GF-D8 (cell line): ENCODE results near the gene JPH4.
A peak's percentile ranks its signal among the peaks of the same experiment; 100 is the strongest.

Experiments used
- DNase-seq: peaks from one replicate; lab custom pipeline; 2025; lab: John Stamatoyannopoulos, UW

The JPH4 gene

DNA sequence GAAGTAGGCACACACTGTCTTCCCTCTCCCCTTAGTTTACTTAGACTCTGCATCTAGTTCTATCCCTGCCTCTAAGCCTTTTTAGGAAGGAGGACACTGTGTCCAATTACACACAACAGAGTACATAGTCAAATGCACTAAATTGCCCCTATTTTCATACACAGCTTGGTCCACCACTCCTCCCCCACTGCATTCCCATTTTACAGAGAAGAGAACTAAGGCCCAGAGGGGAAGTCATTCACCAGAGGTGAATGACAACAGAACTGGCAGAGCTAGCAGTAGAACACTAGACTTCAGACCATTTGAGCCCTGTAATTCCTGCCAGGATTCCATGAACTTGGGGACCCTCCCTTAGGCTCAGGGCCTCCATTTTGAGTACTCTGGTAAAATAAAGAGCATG is 1.1 kb upstream of the JPH4 start:
- no peak for DNase-seq

DNA sequence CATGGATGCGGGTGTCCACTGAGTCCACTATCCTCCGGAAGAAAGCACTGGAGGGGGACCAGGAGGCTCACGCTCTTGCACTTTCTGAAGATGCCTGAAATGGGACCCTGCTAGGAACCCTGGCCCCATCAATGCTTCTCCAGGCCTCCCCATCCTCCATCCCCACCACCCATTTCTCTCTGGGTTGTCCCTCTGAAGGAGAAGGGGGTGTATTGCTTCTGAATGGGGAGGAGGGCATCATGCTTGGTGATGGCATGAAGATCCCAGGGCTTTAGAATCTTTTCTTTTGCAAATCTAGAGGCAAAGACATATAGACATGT is 681 bp upstream of the JPH4 start:
- no peak for DNase-seq

DNA sequence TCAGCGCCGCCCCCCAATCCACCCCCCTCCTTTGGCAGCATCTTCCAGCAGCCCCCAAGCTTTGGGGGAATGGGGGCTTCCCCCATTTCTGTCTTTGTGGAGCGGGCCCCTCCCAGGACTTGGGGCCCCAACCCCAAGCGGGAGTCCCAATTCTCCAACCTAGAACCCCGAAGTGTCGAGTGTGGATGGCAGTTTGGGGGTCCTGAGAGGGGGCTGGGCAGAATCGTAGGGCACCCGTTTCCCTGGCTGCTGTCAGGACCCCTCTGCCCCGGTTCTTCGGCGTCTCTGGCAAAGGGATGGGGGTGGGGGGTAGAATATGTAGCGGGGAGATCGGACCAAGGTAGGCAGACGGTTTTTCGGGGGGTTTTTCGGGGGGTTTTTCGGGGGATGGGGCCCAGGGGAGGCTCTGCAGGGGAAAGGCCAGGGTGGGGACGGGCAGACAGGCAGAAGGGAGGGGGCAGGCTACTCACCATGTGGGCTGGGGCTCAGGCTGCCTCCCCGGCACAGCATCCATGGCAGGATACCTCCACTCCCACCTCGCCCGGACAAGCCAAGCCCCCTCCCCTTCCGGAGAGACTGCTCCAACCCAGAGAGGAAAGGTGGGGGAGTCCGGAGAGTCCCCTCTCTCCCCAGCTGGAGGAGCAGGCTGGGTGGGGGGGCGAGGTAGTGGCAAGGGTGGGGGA is 739 bp downstream of the JPH4 start:
- no peak for DNase-seq

DNA sequence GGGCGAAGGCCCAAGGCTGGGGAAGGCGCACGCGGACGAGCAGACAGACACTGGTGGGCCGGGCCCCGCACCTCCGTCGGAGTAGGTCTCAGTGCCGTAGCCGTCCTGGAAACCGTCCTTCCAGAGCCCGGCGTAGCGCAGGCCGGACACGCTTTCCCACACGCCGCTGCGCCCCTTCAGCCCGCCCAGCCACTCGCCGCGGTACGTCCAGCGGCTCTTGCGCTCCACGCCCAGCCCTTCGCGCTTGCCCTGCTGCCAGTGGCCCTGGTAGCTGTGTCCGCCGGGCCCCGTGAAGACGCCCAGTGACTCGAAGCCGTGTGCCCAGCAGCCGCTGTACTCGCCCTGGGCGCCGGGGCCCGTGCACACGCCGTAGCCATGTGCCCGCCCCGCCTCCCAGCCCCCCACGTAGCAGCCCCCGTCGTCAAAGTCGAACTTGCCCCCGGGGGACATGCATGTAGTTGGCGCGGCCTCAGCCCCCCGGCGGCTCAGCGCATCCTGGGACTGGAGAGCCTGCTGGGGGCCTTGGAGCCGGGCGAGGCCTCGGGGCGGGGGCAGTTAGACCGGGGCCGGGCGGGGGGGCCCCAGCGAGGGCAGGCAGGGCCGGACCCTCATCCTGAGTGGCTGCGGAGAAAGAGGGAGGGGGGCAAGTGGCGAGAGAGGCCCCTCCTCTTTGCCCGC is 1.4 kb downstream of the JPH4 start:
- DNase-seq, result no peak

DNA sequence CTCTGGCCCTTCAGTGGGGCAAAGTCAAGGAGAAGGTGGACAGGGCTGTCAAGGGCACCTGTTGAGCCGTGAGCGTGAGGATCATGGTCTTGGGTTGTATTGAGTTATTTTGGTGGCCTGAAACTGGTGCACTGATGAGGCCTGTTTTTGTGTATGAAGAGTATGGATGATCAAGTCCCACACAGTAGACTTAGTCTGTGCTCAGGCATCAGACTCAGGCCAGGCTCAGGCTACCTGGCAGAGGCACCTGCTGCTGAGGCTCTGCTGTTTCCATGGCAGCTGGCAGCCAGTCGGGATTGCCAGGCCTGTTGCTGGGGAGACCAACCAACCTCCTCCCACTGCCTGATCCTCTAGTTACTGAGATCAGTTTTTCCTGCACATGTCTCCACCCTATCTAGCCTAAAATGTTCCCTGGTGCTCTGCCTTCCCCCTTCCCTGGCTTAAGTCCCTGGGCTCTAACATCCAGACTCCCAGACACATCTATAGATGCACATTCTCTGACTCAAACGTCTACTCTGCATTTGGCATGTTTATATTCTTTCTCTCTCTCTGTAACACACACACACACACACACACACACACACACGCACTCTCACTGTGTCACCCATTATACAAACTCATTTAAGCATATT is 5.1 kb downstream of the JPH4 start:
- DNase-seq, result no peak

DNA sequence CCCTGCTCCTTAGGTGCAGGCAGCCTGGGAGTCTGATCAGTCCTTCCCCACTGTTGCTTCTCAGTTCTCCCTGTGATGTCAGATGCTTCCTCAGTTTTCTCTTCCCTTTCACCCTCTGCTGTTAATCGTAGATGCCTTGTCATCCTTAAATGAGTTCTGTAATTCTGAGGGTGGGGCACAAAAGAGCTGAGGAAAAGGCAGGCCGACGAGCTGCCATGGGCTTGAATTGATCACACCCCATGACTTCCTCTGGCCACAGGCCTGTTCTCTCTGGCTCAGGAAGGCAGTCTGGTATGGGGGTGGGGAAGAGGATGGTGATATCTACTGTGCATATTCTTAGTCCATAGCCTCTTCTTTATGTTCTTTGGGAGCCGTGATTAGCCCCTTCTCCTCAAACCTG is 5.8 kb downstream of the JPH4 start:
- DNase-seq, result no peak

DNA sequence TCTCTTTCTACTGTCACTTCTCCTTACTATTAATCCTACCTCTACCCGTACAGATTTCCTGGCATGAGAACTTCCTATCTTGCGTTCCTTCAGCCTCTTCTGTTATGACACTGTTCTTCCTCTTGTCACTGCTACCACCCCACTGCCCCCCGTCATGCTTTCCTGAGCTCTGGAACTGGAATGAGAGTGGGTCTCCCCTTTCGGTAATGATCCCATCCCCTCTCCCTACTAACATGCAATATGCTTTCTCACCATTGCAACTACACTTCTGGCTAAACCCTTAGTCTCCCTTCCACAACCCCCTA is 6.1 kb downstream of the JPH4 start:
- no peak for DNase-seq

DNA sequence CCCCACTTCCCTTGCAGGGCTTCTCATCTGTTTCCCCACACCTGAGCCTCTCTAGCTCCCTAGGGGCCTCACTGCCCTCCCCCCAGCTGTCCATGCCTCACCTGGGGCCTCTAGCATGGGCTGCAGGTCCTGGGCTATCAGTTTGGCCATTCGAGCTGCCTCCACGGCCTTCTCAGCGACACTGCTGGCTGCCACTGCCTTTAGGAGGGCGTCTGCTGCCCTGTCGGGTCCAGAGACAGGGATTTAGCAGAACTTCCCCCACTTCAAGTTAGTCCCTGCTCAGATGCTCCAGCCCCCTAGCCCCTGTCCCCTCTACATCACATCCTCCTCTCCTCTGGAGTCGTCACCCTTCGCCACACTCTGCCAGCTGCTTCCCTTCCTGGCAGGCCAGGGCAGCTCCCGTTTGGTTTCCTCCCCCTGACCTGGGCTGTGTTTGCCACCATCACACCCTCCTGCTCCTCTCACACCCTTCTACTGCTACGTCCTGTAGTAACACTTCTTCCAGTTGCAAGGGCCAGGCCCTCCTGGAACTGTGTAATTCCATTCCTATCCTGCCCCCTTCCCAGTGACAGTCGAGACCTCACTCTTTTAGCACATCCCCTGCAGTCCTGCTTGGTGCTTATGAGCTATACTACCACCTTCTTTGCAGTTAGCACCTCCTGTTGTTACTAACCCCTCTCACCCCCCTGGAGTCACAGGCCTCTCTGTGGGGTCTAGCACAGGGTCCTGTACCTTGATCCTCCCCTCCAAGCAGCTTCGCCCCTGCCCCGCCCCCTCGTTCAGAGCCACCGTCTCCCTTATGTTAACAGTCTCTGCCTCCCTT is 6.7 kb downstream of the JPH4 start:
- DNase-seq, result no peak

DNA sequence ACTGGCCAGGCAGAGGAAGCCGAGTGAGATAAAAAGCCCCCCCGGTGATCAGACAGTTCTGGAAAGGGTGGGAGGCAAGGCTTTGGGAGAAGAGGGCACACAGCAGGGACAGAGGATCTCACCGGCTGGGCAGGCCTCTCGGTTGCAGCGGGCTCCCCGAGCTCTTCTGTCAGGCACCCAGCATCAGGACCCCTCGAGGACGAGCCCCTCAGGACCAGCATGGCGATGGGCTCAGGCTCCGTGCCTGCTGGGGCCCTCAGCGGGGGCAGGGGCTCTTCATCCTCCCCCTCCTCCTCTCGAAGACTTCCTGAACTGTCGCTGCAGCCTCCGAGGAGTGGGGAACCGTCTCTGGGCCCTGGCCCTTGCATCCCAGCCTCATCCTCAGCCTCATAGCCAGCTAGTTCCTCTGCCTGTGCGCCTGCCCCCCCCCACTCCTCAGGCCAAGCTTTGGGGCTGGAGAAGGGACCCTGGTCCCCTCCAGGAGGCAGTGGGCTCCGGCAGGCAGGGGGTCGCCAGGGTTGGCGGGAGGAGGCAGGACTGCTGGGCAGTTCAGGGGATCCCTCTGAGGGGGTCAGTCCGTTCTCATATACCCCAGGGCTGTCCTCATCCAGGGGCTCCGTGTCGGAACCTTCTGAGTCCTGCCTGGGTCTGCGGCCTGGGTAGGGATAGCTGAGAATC is 7.6 kb downstream of the JPH4 start:
- no peak for DNase-seq

DNA sequence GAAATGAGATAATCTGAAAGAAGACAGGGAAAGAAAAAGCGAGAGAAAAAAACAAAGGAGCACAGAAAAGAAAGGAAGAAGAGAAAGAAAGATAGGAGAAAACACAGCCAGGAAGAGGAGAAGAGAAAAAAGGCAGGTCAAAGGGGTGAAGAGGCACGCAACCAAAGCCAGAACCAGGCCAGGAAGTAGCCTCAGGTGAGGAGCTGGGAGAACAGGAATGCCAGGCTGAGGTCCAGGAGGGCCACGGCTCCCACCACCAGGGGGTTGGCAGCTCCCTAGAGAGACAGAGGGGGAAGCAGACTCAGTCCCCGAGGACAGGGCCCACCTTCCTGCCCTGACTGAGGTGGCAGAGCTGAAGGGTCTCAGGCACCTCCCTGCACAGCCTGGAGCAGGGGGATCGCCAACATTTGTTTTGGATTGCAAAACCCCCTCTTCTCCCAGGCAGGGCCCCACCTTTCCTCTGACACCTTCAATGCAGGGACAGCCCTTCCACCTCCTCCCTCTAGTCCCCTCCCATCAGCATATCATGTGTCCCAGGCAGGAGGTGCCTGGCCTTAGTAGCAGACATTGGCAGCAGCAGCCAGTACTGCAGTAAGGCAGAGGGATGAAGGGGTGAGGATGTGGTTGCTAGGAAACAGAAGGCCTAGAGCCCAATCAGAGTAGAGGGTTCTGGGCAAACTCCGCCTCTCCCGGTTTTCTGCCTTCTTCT is 9.0 kb downstream of the JPH4 start:
- no peak for DNase-seq

DNA sequence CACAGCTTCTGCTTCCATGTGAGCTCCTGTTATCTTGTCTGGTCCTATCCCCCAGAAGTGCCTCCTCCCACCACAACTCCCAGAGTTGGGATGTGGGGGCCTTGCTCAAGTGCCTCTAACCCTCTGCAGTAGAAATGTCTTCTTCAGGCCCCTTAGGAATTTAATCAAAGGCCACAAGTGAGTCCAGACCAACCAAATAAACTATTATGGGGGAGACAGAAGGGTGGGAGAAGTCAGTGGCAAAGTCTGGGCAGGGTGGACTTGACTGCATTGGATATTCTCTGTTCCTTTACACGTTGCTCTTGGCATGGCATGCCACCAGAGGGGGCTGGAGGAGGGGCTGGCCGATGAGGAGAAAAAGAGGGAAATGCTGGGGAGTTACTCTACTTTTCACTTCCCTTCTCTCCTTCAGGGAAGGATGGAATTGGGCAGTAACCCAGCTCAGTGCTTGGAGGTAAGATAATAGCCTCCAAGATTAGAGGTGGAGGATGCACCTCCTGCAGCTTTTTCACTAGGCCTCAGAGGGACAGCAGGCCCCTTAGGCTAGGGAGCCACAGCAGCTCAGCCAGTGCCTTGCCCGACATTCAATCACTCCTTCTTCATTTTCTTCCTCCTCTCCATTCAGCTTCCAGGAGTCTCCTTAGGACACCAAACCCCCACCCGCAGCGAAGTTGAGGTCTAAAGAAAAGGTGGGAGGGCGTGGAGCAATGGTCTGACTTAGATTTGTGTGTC is 9.8 kb downstream of the JPH4 start:
- peak; percentile 18 for DNase-seq

DNA sequence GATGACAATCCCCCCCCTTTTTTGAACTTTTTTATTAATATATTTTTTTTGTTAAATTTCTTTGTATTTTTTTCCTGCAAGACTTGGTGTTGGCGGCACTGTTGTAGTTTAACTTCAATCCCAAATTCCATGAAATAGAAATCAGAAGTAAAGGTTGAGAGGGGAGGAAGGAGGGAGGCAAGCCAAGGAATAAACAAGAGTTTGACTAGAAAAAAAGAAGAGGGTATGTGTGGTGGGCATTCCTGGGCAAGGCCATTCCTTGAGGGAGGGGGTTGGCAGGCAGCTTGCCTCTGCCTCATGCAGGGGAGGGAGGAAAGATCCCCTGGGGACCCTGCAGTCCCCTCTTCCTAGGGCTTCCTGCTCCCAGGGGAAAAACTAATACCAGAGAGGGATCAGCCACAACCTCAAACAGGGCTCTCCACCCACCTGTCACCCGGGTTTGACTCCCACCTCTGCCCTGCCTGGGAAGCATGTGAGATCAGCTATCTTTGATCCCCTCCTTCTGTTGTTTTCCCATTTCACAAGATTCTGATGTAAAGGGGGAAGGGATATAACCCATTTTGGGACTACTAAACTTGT is 10.5 kb downstream of the JPH4 start:
- no peak for DNase-seq

DNA sequence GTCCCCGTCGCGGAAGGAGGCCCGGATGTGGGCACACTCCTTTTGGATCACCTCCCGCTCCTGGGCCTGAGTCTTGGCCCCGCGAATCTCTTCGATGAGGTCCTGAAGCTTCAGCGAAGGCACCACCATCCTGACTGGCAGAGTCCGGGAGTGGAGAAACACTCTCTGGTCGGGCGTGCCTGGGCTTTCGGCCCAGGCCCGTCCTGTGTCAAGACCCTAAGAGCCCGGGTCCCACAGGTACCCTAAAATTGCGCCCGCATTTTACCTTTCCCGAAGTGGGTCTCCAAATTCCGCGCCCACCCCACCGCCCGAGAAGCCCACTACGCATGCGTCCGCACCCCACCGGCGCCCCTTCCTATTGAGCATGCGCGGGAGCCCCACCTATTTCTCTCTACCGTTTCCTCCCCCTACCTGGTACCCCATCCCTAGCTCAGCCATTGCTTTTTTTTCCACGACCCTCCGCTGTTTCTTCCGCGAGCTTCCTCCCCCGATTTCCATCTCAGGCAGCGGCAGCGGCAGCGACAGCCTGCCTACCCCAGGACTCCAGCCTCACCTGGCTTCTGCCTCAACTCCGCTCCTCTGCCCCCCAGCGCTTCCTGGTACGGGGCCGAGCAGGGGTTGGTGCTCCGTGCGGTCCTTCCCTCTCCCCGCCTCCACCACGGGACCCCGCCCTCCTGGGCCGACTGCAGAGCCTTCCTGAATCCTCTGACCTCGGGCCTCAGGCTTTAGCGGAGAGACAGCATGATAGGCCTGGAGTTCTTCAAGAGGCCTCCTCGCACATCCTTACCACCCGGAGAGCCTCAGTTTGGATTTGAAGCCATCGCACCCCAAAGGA is 11.2 kb downstream of the JPH4 start, which contains the start of gene AP1G2:
AP1G2 (minus strand) TSS at position 606 of the 835 bp plus-strand sequence; CDS start at position 129, 477 bp downstream.
- peak; percentile 79 for DNase-seq

DNA sequence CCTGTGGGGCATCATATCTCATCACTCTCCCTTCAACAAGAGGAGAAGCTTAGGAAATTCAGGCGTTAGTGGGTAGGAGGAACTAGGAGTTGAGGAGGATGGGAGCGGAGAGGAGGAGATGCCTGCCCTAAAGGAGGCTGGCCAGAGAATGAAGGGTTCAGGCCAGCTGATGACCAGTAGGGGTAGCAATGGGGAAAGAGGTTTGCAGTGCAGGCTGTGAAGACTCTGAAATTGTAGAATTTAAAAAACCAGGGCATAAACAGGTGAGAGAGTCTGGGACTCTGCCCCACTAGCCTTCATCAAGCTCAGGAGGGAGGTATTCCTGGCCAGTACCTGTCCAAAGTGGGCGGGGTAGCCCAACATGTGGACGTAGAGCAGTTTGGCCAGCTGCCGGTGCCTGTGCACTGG is 11.8 kb downstream of the JPH4 start:
- DNase-seq, result no peak

DNA sequence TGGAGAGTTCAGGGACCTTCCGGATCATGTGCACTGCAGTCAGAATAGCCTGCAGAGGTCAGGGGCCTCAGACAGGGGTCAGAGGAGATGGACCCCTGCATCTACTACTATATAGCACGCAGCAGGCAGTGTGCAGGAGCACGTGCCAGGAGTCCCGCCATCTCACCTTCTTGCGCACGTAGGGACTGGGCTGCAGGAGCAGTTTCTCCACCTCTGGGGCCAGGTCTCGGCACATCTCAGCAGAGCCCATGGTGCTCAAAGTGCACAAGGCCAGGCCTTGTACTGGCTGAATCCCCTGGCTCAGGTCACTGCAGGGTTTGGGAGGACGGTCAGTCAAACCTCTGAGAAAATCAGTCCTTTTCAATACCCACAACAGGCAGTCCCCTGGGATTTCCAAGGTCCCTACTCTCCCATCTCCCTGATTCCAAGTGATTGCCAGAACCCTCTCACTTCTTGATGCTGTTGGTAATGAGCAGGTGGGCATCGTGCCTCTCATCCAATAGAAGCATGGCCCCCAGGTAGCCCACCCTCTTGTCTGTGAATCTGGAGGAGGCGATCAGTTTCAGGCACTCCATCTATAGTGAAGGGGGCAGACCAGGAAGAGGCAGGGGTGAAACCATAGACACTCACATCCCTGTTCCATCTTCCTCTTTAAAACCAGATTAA is 12.3 kb downstream of the JPH4 start:
- DNase-seq, result no peak

DNA sequence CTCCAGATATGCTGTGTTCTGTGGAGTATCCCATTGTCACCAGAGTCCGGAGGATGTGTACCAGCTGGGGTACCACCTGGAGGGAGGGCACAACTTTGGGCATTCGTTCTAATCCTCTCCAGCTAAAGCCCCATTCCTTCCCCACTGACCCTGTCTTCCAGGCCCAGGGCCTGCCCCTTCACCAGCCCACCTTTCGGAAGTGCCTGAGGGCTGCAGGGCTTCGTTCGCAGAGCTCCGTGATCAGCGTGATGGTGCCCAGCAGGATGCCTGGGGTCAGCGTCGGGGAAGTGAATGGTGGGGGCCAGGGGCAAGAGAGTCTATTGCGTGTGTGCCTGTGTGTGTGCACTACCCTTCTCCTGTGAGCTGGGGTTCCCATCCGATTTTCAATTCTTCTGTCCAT is 13.0 kb downstream of the JPH4 start:
- no peak for DNase-seq

DNA sequence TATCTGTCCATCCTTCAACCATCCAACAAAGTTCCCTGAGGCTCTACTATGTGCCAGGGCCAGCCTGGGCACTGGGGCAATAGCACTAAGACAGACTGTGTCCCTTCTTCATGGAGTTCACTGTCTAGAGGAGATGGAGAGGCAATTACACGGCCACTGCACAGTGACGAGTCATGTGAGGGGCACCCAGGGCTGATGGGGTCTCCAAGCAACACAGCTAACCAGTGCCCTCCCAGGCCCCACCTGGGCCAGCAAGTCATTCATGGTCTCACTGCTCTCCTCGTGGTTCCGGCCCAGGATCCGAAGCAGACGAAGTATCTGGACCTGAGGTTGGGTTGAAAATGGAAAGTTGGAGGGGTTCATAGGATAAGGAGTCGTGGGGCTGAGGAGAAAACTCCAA is 13.7 kb downstream of the JPH4 start:
- no peak for DNase-seq

DNA sequence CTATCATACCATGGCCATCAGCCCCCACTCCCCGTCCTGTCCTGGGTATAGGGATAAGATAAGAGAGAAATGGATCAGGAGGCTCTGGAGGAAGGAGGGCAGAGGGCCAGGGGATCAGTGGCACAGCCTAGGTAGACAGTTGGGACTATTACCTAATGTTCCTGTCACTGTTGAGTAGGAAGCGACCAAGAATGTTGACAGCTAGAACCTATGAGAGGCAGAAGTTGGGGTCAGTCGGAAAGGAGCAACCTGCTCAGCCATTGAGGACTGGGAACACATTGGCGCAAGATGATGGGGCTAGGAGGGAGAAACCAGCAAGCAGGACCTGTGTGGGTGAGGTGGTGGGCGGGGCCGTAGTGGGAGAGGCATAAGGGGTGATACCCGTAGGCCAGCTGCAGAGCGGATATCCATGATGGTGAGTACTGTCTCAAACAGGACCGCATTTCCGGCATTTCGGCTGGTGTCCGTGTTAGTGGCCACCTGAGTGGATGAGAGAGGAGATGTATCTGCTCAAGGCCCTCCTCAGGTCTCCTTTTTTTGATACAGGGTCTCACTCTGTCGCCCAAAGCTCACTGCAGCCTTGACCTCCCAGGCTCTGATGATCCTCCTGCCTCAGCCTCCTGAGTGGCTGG is 14.3 kb downstream of the JPH4 start:
- no peak for DNase-seq
